ENCODE results near the gene OXNAD1. TPM values are rescaled to one million over a fixed set of nuclear protein-coding genes. Genes with fewer than 3 reads are reported as not detected.

The OXNAD1 gene
- total and polyA plus RNA-seq, 2 of the 13 experiments (the other 11 are each of a cell fraction or from before 2014, with no cell fraction given): 9.9 to 18.8 TPM

- TF ChIP-seq PRDM10 (CRISPR knock-in tag; IDR thresholded peaks at IDR 0.05; ENCODE audit: low read depth) (no peak), ZNF704 (CRISPR knock-in tag; IDR thresholded peaks at IDR 0.05; ENCODE audit: borderline replicate concordance) (no peak), IRF9 (CRISPR knock-in tag; IDR thresholded peaks at IDR 0.05; ENCODE audit: borderline replicate concordance) (no peak), ZBTB21 (CRISPR knock-in tag; IDR thresholded peaks at IDR 0.05) (no peak), ZNF18 (CRISPR knock-in tag; IDR thresholded peaks at IDR 0.05; ENCODE audit: insufficient replicate concordance) (no peak), IKZF4 (CRISPR knock-in tag; IDR thresholded peaks at IDR 0.05; ENCODE audit: borderline replicate concordance, low read depth, not compliant biosample characterization) (no peak), JUN (CRISPR knock-in tag; IDR thresholded peaks at IDR 0.05) (peak; percentile 44; the same call in 1 of the 2 replicates), ZNF335 (CRISPR knock-in tag; IDR thresholded peaks at IDR 0.05) (no peak), ZNF761 (CRISPR knock-in tag; conservative IDR thresholded peaks at IDR 0.05) (no peak), SRF (IDR thresholded peaks at IDR 0.05; ENCODE audit: low read depth, low read length) (no peak), RFX5 (IDR thresholded peaks at IDR 0.05; ENCODE audit: low read depth, low read length) (no peak), SIX1 (CRISPR knock-in tag; IDR thresholded peaks at IDR 0.05; ENCODE audit: borderline replicate concordance) (peak; percentile 17; the same call in 1 of the 2 replicates), SAFB2 (CRISPR knock-in tag; IDR thresholded peaks at IDR 0.05; ENCODE audit: borderline replicate concordance, low read depth) (no peak), RORA (CRISPR knock-in tag; IDR thresholded peaks at IDR 0.05) (no peak), YEATS4 (CRISPR knock-in tag; IDR thresholded peaks at IDR 0.05; ENCODE audit: borderline replicate concordance) (no peak), FOXP1 (IDR thresholded peaks at IDR 0.05) (no peak), FOXP1 (CRISPR knock-in tag; IDR thresholded peaks at IDR 0.05) (peak; percentile 84), ZNF83 (CRISPR knock-in tag; IDR thresholded peaks at IDR 0.05; ENCODE audit: borderline replicate concordance) (no peak), ZNF326 (CRISPR knock-in tag; IDR thresholded peaks at IDR 0.05; ENCODE audit: borderline replicate concordance) (no peak), ZNF629 (CRISPR knock-in tag; conservative IDR thresholded peaks at IDR 0.05) (no peak), CSRNP2 (CRISPR knock-in tag; conservative IDR thresholded peaks at IDR 0.05; ENCODE audit: low read depth) (no peak), POLR2AphosphoS5 (IDR thresholded peaks at IDR 0.05; ENCODE audit: low read depth, low read length) (no peak)
Observed at GRCh38 chr3:16332904-16333426, 68.0 kb downstream of the OXNAD1 start (continued).

Data from HepG2 (cell line).